Measurements from ENCODE around the gene TRAPPC13.
"Not testable (repeated sequence)": the region's sequence is repeated elsewhere in the genome, so short reads cannot be mapped to it uniquely, and the experiment has no call there.

TRAPPC13 gene

GRCh38 chr5:65624571-65625555, at the start of gene TRAPPC13, which contains the start of gene SHLD3:
Gene TRAPPC13, plus strand, starts transcription at chr5:65625027. Its CDS starts 34 bp downstream, at chr5:65625061.
Gene SHLD3, plus strand, starts transcription at chr5:65625027. Its CDS starts 4,561 bp downstream, at chr5:65629588.
- peak; percentile 80 for DNase-seq
- peak; percentile 85 for ATAC-seq

DNA sequence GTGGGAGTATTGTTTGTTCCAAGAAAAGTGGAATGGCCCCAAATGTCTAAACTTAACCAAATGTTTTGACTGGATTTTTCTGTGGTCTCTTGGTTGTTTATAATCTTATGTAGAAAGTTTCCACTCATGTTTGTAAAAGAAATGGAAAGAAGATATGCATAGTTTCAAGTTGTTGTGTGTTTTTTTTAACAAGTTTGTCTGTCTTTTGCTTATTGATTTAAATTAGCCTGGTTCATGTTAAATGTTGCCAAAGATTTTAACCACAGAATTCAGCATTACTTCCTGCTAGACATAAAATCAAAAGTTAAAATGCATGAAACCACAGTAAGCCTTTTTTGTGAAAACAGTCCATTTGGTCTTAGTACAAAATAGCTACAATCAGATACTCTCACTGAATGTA, 47.7 kb upstream of the TRAPPC13 start:
- no peak for ATAC-seq
- DNase-seq: no peak

DNA sequence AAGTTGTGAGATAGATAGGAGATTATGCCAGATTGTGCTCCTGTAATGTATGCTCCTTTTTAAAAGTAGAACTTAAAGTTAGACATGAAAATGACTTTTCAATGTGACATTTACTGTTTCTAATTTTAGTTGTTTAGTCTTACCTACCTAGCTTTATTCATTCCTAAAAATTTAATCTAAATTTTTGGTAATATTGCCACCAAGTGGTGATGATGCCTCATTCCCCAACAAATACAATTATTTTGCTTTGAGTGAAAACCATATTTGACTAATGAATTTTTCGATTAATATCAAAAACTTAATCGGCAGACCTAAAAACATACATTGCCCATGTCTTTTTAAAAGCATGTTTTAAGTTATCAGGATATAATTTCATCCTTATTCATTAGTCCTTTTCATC, 36.1 kb upstream of the TRAPPC13 start:
- ATAC-seq: no peak

GRCh38 chr5:65601761-65602160, 23.1 kb upstream of the TRAPPC13 start:
- ATAC-seq, DNase-seq: not testable (repeated sequence)

More for the DNA sequence above, 36.1 kb upstream of the TRAPPC13 start:
- DNase-seq: no peak

DNA sequence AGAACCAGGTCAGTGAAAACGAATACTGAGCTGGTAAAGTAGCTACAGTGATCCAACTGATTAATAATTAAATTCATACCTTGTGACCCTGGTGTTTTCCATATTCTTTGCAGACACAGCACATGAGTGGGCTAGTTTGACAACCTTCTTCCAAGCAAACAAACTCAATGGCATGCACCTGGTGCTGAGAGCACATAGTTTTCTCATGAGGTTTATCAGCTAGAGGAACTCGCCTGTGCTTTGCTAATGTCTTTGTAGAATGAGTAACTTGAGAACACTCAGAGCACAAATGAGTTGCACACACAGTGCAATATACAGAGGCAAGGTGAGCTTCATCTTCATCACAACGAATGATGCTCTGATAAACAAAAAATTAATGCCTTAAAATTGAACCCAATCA, 13.3 kb upstream of the TRAPPC13 start:
- DNase-seq: no peak
- no peak for ATAC-seq

GRCh38 chr5:65612298-65612907, 12.4 kb upstream of the TRAPPC13 start:
- no peak for DNase-seq
- ATAC-seq: no peak

DNA sequence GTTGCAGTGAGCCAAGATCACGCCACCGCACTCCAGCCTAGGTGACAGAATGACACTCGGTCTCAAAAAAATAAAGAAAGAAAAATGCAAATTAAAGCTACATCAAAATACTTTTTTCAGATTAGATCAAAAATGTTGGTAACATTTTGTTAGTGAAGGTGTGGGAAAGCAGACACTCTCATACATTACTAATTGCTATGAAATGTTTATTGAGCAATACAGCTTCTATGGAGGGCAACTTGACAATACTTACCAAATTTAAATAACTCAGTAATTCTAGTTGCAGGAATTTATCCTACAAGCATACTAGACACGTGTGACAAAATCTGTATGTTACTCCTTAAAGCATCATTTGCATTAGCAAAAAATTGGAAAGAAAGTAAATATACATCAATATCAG, 4.8 kb upstream of the TRAPPC13 start:
- DNase-seq (no peak), ATAC-seq (no peak)

GRCh38 chr5:65621961-65622360, 2.9 kb upstream of the TRAPPC13 start:
- not testable (repeated sequence) for DNase-seq, ATAC-seq

- ATAC-seq: no peak
- DNase-seq: no peak
Measured at GRCh38 chr5:65623482-65623881, 1.3 kb upstream of the TRAPPC13 start.

- DNase-seq (peak; percentile 89), ATAC-seq (peak; percentile 99)
Measured at GRCh38 chr5:65624025-65624570, 729 bp upstream of the TRAPPC13 start, which contains the start of gene TRIM23. Gene TRIM23, minus strand, starts transcription at chr5:65624333. Its CDS starts 59 bp downstream, at chr5:65624274.

GRCh38 chr5:65625743-65626142, 916 bp downstream of the TRAPPC13 start:
- no peak for ATAC-seq
- DNase-seq: no peak

GRCh38 chr5:65630981-65631380, 6.2 kb downstream of the TRAPPC13 start:
- ATAC-seq (no peak), DNase-seq (no peak)

- ATAC-seq (no peak), DNase-seq (no peak)
Measured at GRCh38 chr5:65640240-65640639, 15.4 kb downstream of the TRAPPC13 start.

- ATAC-seq (no peak), DNase-seq (no peak)
Measured at GRCh38 chr5:65646938-65647337, 22.1 kb downstream of the TRAPPC13 start.

GRCh38 chr5:65647941-65648340, 23.1 kb downstream of the TRAPPC13 start:
- ATAC-seq (no peak), DNase-seq (no peak)

DNA sequence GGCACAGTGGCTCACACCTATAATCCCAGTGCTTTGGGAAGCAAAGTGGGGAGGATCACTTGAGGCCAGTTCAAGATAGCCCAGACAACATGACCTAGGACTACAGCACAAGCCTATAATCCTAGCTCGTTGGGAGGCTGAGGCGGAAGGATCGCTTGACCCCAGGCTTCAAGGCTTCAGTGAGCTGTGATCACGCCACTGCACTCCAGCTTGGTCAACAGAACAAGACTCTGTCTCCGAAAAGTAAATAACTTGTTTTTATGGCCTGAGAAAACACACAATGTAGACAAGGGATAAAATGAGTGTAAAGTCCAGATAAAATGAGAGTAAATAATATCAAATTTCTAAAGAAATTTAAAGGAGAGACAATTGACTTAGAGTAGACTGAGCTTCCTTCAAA, 26.3 kb downstream of the TRAPPC13 start:
- no peak for DNase-seq
- no peak for ATAC-seq

- no peak for ATAC-seq
- DNase-seq: no peak
Measured at GRCh38 chr5:65654713-65655112, 29.9 kb downstream of the TRAPPC13 start.

GRCh38 chr5:65663804-65664521, 39.1 kb downstream of the TRAPPC13 start:
- ATAC-seq (no peak), DNase-seq (no peak)

- ATAC-seq (no peak), DNase-seq (no peak)
Measured at GRCh38 chr5:65668696-65669095, 43.9 kb downstream of the TRAPPC13 start.

DNA sequence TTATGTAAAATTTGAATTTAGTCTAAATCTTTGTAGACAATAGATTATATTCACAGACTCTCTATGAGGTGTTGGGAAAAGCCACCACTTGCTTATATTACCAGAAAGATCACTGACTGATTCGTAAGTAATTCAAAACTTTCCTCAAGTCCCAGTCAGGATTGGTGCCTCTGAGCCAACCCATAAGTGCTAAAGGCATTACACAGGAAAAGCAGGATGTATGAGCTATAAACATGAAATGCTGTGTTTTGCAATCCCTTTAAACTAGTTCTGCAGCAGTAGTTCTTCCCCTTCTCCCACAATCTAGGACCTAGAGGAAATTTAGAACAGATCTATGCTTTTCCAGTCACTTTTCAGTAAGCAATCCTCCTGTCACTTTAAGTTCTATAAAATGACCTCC, 48.0 kb downstream of the TRAPPC13 start:
- DNase-seq (no peak), ATAC-seq (no peak)

DNA sequence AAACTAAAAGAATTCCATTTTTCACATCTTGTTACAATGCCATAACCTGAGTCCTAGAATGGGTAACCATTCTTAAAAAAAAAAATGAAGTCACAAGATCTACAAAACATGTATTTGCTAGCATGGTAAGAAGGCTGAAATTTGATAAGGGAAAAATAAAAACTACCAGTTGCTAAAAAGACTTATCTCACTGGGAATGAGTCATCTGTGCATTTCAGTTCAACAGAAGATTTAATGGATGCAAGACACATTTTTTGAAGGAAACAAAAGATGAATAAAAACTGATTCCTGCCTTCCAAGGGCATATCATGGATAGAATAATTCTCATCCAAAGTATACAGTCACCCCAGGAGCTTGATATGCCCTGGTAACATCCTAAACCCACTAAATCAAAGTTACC, 49.9 kb downstream of the TRAPPC13 start:
- ATAC-seq (no peak), DNase-seq (no peak)

DNA sequence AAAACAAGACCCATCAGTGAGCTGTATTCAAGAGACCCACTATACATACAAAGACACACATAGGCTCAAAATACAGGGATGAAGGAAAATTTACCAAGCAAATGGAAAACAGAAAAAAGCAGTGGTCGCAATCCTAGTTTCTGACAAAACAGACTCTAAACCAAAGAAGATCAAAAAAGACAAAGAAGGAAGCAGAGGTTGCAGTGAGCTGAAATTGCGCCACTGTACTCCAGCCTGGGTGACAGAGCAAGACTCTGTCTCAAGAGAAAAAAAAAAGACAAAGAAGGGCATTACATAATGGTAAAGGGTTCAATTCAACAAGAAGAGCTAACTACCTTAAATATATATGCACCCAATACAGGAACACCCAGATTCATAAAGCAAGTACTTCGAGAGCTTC, 51.2 kb downstream of the TRAPPC13 start:
- ATAC-seq, DNase-seq: not testable (repeated sequence)
